Astrocyte (in vitro differentiated cells and primary cell): ENCODE measurements around the gene EPHB2. TPM values are rescaled to one million over a fixed set of nuclear protein-coding genes. Genes with fewer than 3 reads are reported as not detected.

Experiments
- DNase-seq: peaks from one replicate; pipeline ENCODE4 v3.0.0-alpha.2; 2010; ENCODE audit warnings: low read depth
- FAIRE-seq: peaks from 2 replicates; lab custom pipeline; 2011; peaks lifted over from hg19 to GRCh38; lab: Jason Lieb, UNC
- H2AFZ ChIP-seq: 2 replicates; pipeline ENCODE4 v1.6.0; 2012; ENCODE audit warnings: low read depth, low read length, inconsistent platforms
- H3K27ac ChIP-seq: 2 replicates; pipeline ENCODE4 v1.5.1; 2011; ENCODE audit warnings: low read depth, low read length, inconsistent platforms
- H3K27me3 ChIP-seq: 2 replicates; pipeline ENCODE4 v1.6.0; 2011; ENCODE audit warnings: low read length, inconsistent platforms; ENCODE audit not compliant: insufficient read depth
- H3K36me3 ChIP-seq: 2 replicates; pipeline ENCODE4 v1.5.1; 2011; ENCODE audit warnings: low read length, inconsistent platforms; ENCODE audit not compliant: insufficient read depth
- H3K4me1 ChIP-seq: 2 replicates; pipeline ENCODE4 v1.5.1; 2011; ENCODE audit warnings: low read length, inconsistent platforms; ENCODE audit not compliant: insufficient read depth
- H3K4me2 ChIP-seq: 2 replicates; pipeline ENCODE4 v1.6.0; 2012; ENCODE audit warnings: low read length, inconsistent platforms
- H3K4me3 ChIP-seq: 2 replicates; pipeline ENCODE4 v1.5.1; 2011; ENCODE audit warnings: low read depth, mild to moderate bottlenecking, low read length, inconsistent platforms; ENCODE audit not compliant: insufficient read depth
- H3K79me2 ChIP-seq: 2 replicates; pipeline ENCODE4 v1.6.0; 2012; ENCODE audit warnings: mild to moderate bottlenecking, low read length, inconsistent platforms; ENCODE audit not compliant: insufficient read depth
- H3K9ac ChIP-seq: 2 replicates; pipeline ENCODE4 v1.6.0; 2012; ENCODE audit warnings: mild to moderate bottlenecking, low read length, inconsistent platforms
- H3K9me3 ChIP-seq: 2 replicates; pipeline ENCODE4 v1.5.1; 2012; ENCODE audit warnings: low read depth, mild to moderate bottlenecking, low read length, inconsistent platforms; ENCODE audit not compliant: insufficient read depth
- H4K20me1 ChIP-seq: 2 replicates; pipeline ENCODE4 v1.6.0; 2012; ENCODE audit warnings: low read length, inconsistent platforms; ENCODE audit not compliant: insufficient read depth
- H3K27ac Mint-ChIP-seq: one replicate; pipeline ENCODE4 v1.8.0; 2021; ENCODE audit warnings: mild to moderate bottlenecking, mixed read lengths; ENCODE audit not compliant: unreplicated experiment
- H3K27me3 Mint-ChIP-seq: one replicate; pipeline ENCODE4 v1.8.0; 2021; ENCODE audit warnings: low read depth, mixed read lengths; ENCODE audit not compliant: unreplicated experiment
- H3K36me3 Mint-ChIP-seq: one replicate; pipeline ENCODE4 v1.8.0; 2021; ENCODE audit warnings: low read depth, mixed read lengths; ENCODE audit not compliant: unreplicated experiment
- H3K4me1 Mint-ChIP-seq: one replicate; pipeline ENCODE4 v1.8.0; 2021; ENCODE audit warnings: low read depth, mixed read lengths; ENCODE audit not compliant: unreplicated experiment
- H3K4me3 Mint-ChIP-seq: one replicate; pipeline ENCODE4 v1.8.0; 2021; ENCODE audit warnings: mild to moderate bottlenecking, moderate library complexity, mixed read lengths; ENCODE audit not compliant: unreplicated experiment
- H3K9me3 Mint-ChIP-seq: one replicate; pipeline ENCODE4 v1.8.0; 2021; ENCODE audit warnings: mild to moderate bottlenecking, mixed read lengths; ENCODE audit not compliant: unreplicated experiment
- CTCF ChIP-seq: IDR thresholded peaks from 2 replicates; pipeline ENCODE4 v1.5.1; 2011; ENCODE audit warnings: low read depth, mild to moderate bottlenecking, inconsistent platforms, low read length, moderate library complexity; ENCODE audit not compliant: insufficient read depth
- EZH2 ChIP-seq: IDR thresholded peaks from 2 replicates; pipeline ENCODE4 v1.6.1; 2012; ENCODE audit warnings: mild to moderate bottlenecking, low read length, inconsistent platforms; ENCODE audit not compliant: insufficient read depth
- total RNA-seq: library from RNA; stranded (reverse); gene quantifications from 2 replicates; pipeline ENCODE4 v1.2.1, GENCODE V29; 2021

Gene EPHB2
- total RNA-seq, 1 donor from 2014 or later, result 8.4 TPM

DNA sequence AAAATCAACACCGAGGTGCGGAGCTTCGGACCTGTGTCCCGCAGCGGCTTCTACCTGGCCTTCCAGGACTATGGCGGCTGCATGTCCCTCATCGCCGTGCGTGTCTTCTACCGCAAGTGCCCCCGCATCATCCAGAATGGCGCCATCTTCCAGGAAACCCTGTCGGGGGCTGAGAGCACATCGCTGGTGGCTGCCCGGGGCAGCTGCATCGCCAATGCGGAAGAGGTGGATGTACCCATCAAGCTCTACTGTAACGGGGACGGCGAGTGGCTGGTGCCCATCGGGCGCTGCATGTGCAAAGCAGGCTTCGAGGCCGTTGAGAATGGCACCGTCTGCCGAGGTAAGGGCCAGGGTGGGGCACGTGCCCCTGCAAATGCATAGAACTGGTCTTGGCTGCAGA, 74.1 kb downstream of the EPHB2 start:
- H3K9ac ChIP-seq, result no peak overlapping the region
- Mint-ChIP-seq H3K27me3 (peaks cover 37% of the 10 kb centered on the region), H3K36me3 (peaks cover 7% of the 10 kb centered on the region), H3K27ac (no peak overlapping the region), H3K4me3 (no peak overlapping the region), H3K9me3 (no peaks in the 10 kb centered on the region), H3K4me1 (peaks cover 11% of the 10 kb centered on the region)
- TF ChIP-seq EZH2 (no peak), CTCF (no peak)
- H2AFZ ChIP-seq, result no peak overlapping the region
- no peak overlapping the region for H3K27ac ChIP-seq
- H3K4me3 ChIP-seq, result no peak overlapping the region
- no peaks in the 10 kb centered on the region for H3K9me3 ChIP-seq
- H3K79me2 ChIP-seq, result peaks cover 45% of the 10 kb centered on the region
- no peak overlapping the region for H3K4me2 ChIP-seq
- H3K27me3 ChIP-seq, result no peaks in the 10 kb centered on the region
- peaks cover 76% of the 10 kb centered on the region for H4K20me1 ChIP-seq
- peaks cover 20% of the 10 kb centered on the region for H3K4me1 ChIP-seq
- DNase-seq, result no peak
- H3K36me3 ChIP-seq, result peaks cover 6% of the 10 kb centered on the region
- FAIRE-seq, result no peak

- TF ChIP-seq CTCF, result no peak
- TF ChIP-seq EZH2, result no peak
- Mint-ChIP-seq H3K36me3 (peaks cover 5% of the 10 kb centered on the region), H3K27ac (no peak overlapping the region), H3K4me3 (no peak overlapping the region), H3K9me3 (no peaks in the 10 kb centered on the region), H3K27me3 (peaks cover 40% of the 10 kb centered on the region), H3K4me1 (peaks cover 13% of the 10 kb centered on the region)
- Histone ChIP-seq H3K79me2 (peaks cover 46% of the 10 kb centered on the region), H3K4me2 (no peak overlapping the region), H3K9me3 (no peaks in the 10 kb centered on the region), H3K27me3 (no peaks in the 10 kb centered on the region), H3K9ac (no peak overlapping the region), H4K20me1 (peaks cover 77% of the 10 kb centered on the region), H3K4me3 (no peak overlapping the region), H2AFZ (no peak overlapping the region), H3K27ac (no peak overlapping the region), H3K4me1 (peaks cover 32% of the 10 kb centered on the region), H3K36me3 (peaks cover 6% of the 10 kb centered on the region)
- DNase-seq, result no peak
- FAIRE-seq, result no peak
These were observed 75.5 kb downstream of the EPHB2 start for GRCh38 chr1:22786101-22786500.

- H3K9me3 ChIP-seq, result no peaks in the 10 kb centered on the region
- Mint-ChIP-seq H3K27me3 (peaks cover 38% of the 10 kb centered on the region), H3K36me3 (peaks cover 5% of the 10 kb centered on the region), H3K4me1 (peaks cover 13% of the 10 kb centered on the region), H3K9me3 (no peaks in the 10 kb centered on the region), H3K27ac (no peak overlapping the region), H3K4me3 (no peak overlapping the region)
- H3K27me3 ChIP-seq, result no peaks in the 10 kb centered on the region
- peaks cover 73% of the 10 kb centered on the region for H4K20me1 ChIP-seq
- no peak overlapping the region for H3K9ac ChIP-seq
- H2AFZ ChIP-seq, result no peak overlapping the region
- H3K36me3 ChIP-seq, result peaks cover 6% of the 10 kb centered on the region
- peaks cover 32% of the 10 kb centered on the region for H3K4me1 ChIP-seq
- H3K4me2 ChIP-seq, result no peak overlapping the region
- FAIRE-seq (no peak), DNase-seq (no peak)
- no peak overlapping the region for H3K4me3 ChIP-seq
- no peak overlapping the region for H3K27ac ChIP-seq
- TF ChIP-seq EZH2 (no peak), CTCF (no peak)
- H3K79me2 ChIP-seq, result peaks cover 43% of the 10 kb centered on the region
These were observed 76.3 kb downstream of the EPHB2 start for GRCh38 chr1:22786719-22787489.
